CD4-positive, CD25-positive, alpha-beta regulatory T cell (primary cell): ENCODE data around the gene HPN. TPM values are rescaled to one million over a fixed set of nuclear protein-coding genes. Genes with fewer than 3 reads are reported as not detected.
"Not testable (repeated sequence)": the region's sequence is repeated elsewhere in the genome, so short reads cannot be mapped to it uniquely, and the experiment has no call there.

Experiments used
- ATAC-seq, 2 donors: fragments of 150-1000 bp; cut with Tn5 transposase; one replicate each; pipeline ENCODE4 v1.10.0; 2021; ENCODE audit warnings: low read depth in 2 of 2, moderate number of reproducible peaks in 2 of 2, moderate library complexity in 1 of 2
- DNase-seq, 3 donors: peaks; one replicate each; pipeline versions ENCODE4 v3.0.0 to v3.0.0-alpha.2; 2012 to 2022; ENCODE audit warnings: mixed read lengths in 1 of 3
- H3K27ac ChIP-seq: one replicate; pipeline ENCODE4 v1.7.0; 2013; ENCODE audit warnings: mild to moderate bottlenecking, low read length; ENCODE audit not compliant: insufficient read depth, poor library complexity, severe bottlenecking
- H3K27me3 ChIP-seq: one replicate; pipeline ENCODE4 v1.7.0; 2013; ENCODE audit warnings: low read length; ENCODE audit not compliant: control insufficient read depth, insufficient read depth
- H3K36me3 ChIP-seq: one replicate; pipeline ENCODE4 v1.7.0; 2013; ENCODE audit warnings: mild to moderate bottlenecking, low read length, moderate library complexity; ENCODE audit not compliant: control insufficient read depth, insufficient read depth
- H3K4me1 ChIP-seq: 2 replicates; pipeline ENCODE4 v1.7.0; 2013; ENCODE audit warnings: mild to moderate bottlenecking, low read length; ENCODE audit not compliant: insufficient read depth, control insufficient read depth, poor library complexity, severe bottlenecking
- H3K4me3 ChIP-seq: one replicate; pipeline ENCODE4 v1.7.0; 2013; ENCODE audit warnings: low read depth, mild to moderate bottlenecking, low read length, moderate library complexity
- H3K9me3 ChIP-seq, 2 experiments: 1 replicate in 1 of 2; 2 replicates in 1 of 2; pipeline ENCODE4 v1.7.0; 2013; ENCODE audit warnings: low read length in 2 of 2, mild to moderate bottlenecking in 1 of 2, moderate library complexity in 1 of 2; ENCODE audit not compliant: control insufficient read depth in 2 of 2
- H3K27ac Mint-ChIP-seq, 3 donors: one replicate each; pipeline ENCODE4 v1.8.0; 2020 to 2022; ENCODE audit warnings: mild to moderate bottlenecking in 3 of 3, mixed read lengths in 3 of 3, moderate library complexity in 2 of 3
- H3K27me3 Mint-ChIP-seq: one replicate; pipeline ENCODE4 v1.8.0; 2022; ENCODE audit warnings: mild to moderate bottlenecking, mixed read lengths
- H3K36me3 Mint-ChIP-seq: one replicate; pipeline ENCODE4 v1.8.0; 2020; ENCODE audit warnings: mixed read lengths
- H3K4me1 Mint-ChIP-seq, 4 donors: one replicate each; pipeline ENCODE4 v1.8.0; 2020 to 2022; ENCODE audit warnings: mixed read lengths in 4 of 4, mild to moderate bottlenecking in 1 of 4
- H3K4me3 Mint-ChIP-seq, 4 donors: one replicate each; pipeline ENCODE4 v1.8.0; 2020 to 2022; ENCODE audit warnings: mild to moderate bottlenecking in 4 of 4, mixed read lengths in 4 of 4, moderate library complexity in 3 of 4
- H3K9me3 Mint-ChIP-seq, 7 donors: one replicate each; pipeline ENCODE4 v1.8.0; 2020 to 2022; ENCODE audit warnings: mixed read lengths in 7 of 7, mild to moderate bottlenecking in 3 of 7, moderate library complexity in 2 of 7
- polyA plus RNA-seq, 4 donors: library from polyadenylated mRNA; unstranded; fragments of 300-500 nt; fragmentation: Illumina TruSeq; gene quantifications; one replicate each; pipeline ENCODE4 v1.2.3, GENCODE V29; 2021
- total RNA-seq: library from RNA; stranded (reverse); gene quantifications from one replicate; pipeline ENCODE4 v1.2.3, GENCODE V29; 2022

HPN gene
- total and polyA plus RNA-seq, 5 donors from 2014 or later = 0.54 to 0.70 TPM; not detected in 3

DNA sequence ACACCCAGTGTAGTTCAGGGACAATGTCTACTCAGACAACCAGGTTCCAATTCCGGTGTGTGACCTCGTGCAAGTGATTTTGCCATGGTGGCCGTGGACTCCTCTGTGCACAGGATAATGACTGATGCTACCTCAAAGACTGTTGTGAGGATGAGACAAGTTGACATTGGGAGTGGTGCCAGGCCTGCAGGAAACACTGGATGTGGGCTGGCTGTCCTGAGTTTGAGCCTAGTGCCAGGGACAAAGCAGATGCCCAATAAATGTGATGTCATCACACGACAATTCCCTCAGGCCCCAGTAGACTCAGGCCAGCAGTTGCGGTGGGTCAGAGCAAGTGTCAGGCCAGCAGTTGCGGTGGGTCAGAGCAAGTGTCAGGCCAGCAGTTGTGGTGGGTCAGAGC is 17.4 kb upstream of the HPN start:
- H3K27ac ChIP-seq = no peak overlapping the region
- peak overlapping the region in 1 of 3 donors; percentile 54 for H3K27ac Mint-ChIP-seq
- DNase-seq (no peak), ATAC-seq (no peak)
- H3K9me3 Mint-ChIP-seq = no peaks in the 10 kb centered on the region
- no peaks in the 10 kb centered on the region for H3K4me1 ChIP-seq
- no peak overlapping the region for H3K4me3 ChIP-seq
- peaks cover 0 to 10% (median under 1%) of the 10 kb centered on the region in 4 donors for H3K4me1 Mint-ChIP-seq
- H3K36me3 ChIP-seq = peaks cover 68% of the 10 kb centered on the region
- H3K9me3 ChIP-seq = no peaks in the 10 kb centered on the region
- H3K27me3 ChIP-seq = no peaks in the 10 kb centered on the region
- peaks cover 34% of the 10 kb centered on the region for H3K36me3 Mint-ChIP-seq
- no peak overlapping the region for H3K4me3 Mint-ChIP-seq
- H3K27me3 Mint-ChIP-seq = no peaks in the 10 kb centered on the region

DNA sequence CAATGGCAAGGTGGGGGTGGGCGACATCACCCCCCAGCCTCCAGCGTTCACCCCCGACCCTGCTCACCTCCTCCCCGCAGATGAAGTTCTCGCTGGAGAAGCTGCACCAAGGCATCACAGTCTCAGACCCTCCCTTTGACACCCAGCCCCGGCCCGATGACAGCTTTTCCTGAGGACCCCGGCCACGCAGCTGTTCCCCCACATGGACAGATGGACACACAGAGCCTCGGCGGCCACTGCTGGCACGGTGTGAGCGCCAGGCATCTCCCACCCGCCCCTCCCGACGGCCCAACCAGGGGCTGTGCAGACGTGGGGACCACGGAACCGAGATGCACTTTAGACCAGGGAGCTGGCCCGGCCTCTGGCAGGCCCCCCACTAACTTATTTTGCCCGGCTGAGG is 15.6 kb upstream of the HPN start:
- no peak overlapping the region for H3K27ac ChIP-seq
- peaks cover 50% of the 10 kb centered on the region for H3K36me3 ChIP-seq
- peaks cover 0 to 10% (median under 1%) of the 10 kb centered on the region in 4 donors for H3K4me1 Mint-ChIP-seq
- ATAC-seq (no peak), DNase-seq (no peak)
- no peaks in the 10 kb centered on the region for H3K9me3 ChIP-seq
- H3K9me3 Mint-ChIP-seq = no peaks in the 10 kb centered on the region
- H3K27me3 ChIP-seq = no peaks in the 10 kb centered on the region
- H3K27ac Mint-ChIP-seq = peak overlapping the region in 1 of 3 donors; percentile 43
- H3K4me3 Mint-ChIP-seq = peak overlapping the region in 1 of 4 donors; percentile 4
- peaks cover 24% of the 10 kb centered on the region for H3K36me3 Mint-ChIP-seq
- H3K27me3 Mint-ChIP-seq = peaks cover under 1% of the 10 kb centered on the region
- H3K4me3 ChIP-seq = no peak overlapping the region
- H3K4me1 ChIP-seq = peaks cover 9% of the 10 kb centered on the region

DNA sequence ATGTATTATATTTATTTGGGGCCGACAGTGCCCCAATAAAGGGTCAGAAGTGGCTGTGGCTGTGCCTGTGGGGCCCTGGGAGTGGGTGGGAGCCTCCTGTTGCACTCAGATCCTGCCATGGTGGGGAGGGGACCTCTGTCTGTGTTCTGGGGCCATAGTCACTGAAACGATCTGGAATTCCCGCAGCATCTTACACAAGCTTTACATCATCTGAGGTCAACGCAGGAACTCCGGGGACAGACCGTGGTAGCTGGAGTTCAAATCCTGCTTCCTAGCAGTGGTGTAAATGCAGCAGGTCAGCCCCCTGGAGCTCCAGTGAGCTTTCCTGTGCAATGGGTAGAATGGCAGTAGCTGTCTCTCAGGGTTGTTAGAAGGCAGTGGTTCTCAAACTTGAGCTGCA is 15.1 kb upstream of the HPN start:
- Histone ChIP-seq H3K4me3 (no peak overlapping the region), H3K27me3 (peaks cover 4% of the 10 kb centered on the region), H3K36me3 (peaks cover 45% of the 10 kb centered on the region), H3K27ac (no peak overlapping the region), H3K9me3 (no peaks in the 10 kb centered on the region), H3K4me1 (peaks cover 13% of the 10 kb centered on the region)
- no peak overlapping the region for H3K4me3 Mint-ChIP-seq
- ATAC-seq = no peak
- peaks cover 0 to 3% (median 0%) of the 10 kb centered on the region in 7 donors for H3K9me3 Mint-ChIP-seq
- DNase-seq = no peak
- peaks cover 21% of the 10 kb centered on the region for H3K36me3 Mint-ChIP-seq
- H3K4me1 Mint-ChIP-seq = peaks cover 0 to 14% (median 5%) of the 10 kb centered on the region in 4 donors
- H3K27ac Mint-ChIP-seq = peak overlapping the region in 1 of 3 donors; percentile 63
- H3K27me3 Mint-ChIP-seq = peaks cover 5% of the 10 kb centered on the region

DNA sequence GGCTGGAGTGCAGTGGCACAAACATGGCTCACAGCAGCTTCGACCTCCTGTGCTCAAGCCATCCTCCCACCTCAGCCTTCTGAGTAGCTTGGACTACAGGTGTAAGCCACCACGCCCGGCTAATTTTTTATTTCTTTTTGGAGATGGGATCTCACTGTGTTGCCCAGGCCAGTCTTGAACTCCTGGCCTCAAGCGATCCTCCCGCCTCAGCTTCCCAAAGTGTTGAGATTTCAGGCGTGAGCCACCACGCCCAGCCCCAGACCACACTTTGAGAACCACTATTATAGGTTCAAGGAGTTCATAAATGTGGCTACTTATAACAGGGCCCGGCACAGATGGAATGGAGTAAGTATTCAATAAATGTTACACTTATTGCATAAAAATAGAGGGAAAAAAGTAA is 14.5 kb upstream of the HPN start:
- DNase-seq (no peak), ATAC-seq (no peak)
- peaks cover 7% of the 10 kb centered on the region for H3K27me3 ChIP-seq
- peaks cover 13% of the 10 kb centered on the region for H3K4me1 ChIP-seq
- no peaks in the 10 kb centered on the region for H3K9me3 ChIP-seq
- H3K4me3 ChIP-seq = no peak overlapping the region
- no peak overlapping the region for H3K27ac ChIP-seq
- Mint-ChIP-seq H3K36me3 (peaks cover 21% of the 10 kb centered on the region), H3K4me3 (peak overlapping the region in 1 of 4 donors; percentile 14), H3K27ac (peak overlapping the region in 1 of 3 donors; percentile 65), H3K27me3 (peaks cover 9% of the 10 kb centered on the region), H3K9me3 (peaks cover 0 to 4% (median 0%) of the 10 kb centered on the region in 7 donors), H3K4me1 (peaks cover 0 to 15% (median 7%) of the 10 kb centered on the region in 4 donors)
- peaks cover 40% of the 10 kb centered on the region for H3K36me3 ChIP-seq

DNA sequence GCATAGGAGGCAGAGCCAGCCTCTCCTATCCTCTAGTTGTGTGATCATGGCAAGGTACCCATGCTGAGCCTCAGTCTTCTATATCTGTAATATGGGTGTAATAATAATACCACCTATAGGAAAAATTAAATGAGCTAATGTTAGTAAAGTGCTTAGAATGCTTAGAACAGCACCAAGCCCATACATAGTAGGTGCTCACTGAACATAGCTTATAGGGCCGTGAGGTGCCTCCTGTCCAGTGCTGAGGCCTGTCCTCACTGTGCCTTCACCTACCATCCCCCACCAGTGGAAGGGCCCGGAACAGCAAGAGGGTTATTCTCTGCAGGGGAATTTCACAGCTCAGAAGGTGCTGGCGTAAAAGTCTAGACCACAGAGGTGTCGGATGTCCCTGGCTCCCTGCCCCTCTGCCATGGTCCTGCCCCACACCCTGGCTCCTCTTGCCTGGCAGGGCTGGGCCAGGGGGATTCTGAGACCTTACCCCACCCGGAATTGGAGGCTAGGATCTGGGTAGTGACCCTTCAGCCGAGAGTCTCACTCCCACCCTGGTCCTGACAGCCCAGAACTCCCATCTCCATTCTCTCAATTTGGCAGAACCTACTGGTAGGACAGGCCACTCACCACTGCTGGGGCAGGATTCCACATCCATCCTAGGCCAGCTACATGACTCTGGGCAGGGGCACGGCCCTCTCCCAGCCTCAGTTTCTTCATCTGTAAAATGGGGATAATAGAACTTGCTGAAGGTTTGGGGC is 13.5 kb upstream of the HPN start:
- Mint-ChIP-seq H3K4me1 (peaks cover 3 to 12% (median 7%) of the 10 kb centered on the region in 4 donors), H3K36me3 (peaks cover 20% of the 10 kb centered on the region), H3K27ac (peak overlapping the region in 1 of 3 donors; percentile 55), H3K4me3 (peak overlapping the region; percentile 14 to 72 (median 44)), H3K27me3 (peaks cover 14% of the 10 kb centered on the region), H3K9me3 (peaks cover 0 to 4% (median 0%) of the 10 kb centered on the region in 7 donors)
- Histone ChIP-seq H3K4me3 (no peak overlapping the region), H3K4me1 (peaks cover 13% of the 10 kb centered on the region), H3K36me3 (peaks cover 30% of the 10 kb centered on the region), H3K27ac (no peak overlapping the region), H3K9me3 (no peaks in the 10 kb centered on the region), H3K27me3 (peaks cover 11% of the 10 kb centered on the region)
- ATAC-seq = no peak
- DNase-seq = no peak

DNA sequence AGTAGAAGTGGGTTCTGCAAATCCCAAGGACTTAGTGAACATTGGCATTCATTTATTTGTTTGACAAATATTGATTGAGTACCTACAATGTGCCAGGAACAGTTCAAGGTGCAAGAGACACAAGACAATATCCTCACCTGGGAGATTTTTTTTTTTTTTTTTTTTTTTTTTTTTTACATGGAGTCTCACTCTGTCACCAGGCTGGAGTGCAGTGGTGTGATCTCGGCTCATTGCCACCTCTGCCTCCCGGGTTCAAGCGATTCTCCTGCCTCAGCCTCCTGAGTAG is 13.0 kb upstream of the HPN start:
- H3K4me3 ChIP-seq, ATAC-seq, H3K9me3 Mint-ChIP-seq, DNase-seq, H3K27ac ChIP-seq, H3K9me3 ChIP-seq: not testable (repeated sequence)
- H3K4me1 ChIP-seq = peaks cover 13% of the 10 kb centered on the region
- H3K27me3 ChIP-seq = peaks cover 11% of the 10 kb centered on the region
- H3K27ac Mint-ChIP-seq = peak overlapping the region in 1 of 3 donors; percentile 55
- peaks cover 18% of the 10 kb centered on the region for H3K36me3 Mint-ChIP-seq
- H3K27me3 Mint-ChIP-seq = peaks cover 18% of the 10 kb centered on the region
- H3K4me1 Mint-ChIP-seq = peaks cover 4 to 12% (median 7%) of the 10 kb centered on the region in 4 donors
- peaks cover 25% of the 10 kb centered on the region for H3K36me3 ChIP-seq
- H3K4me3 Mint-ChIP-seq = peak overlapping the region in 1 of 4 donors; percentile 84

DNA sequence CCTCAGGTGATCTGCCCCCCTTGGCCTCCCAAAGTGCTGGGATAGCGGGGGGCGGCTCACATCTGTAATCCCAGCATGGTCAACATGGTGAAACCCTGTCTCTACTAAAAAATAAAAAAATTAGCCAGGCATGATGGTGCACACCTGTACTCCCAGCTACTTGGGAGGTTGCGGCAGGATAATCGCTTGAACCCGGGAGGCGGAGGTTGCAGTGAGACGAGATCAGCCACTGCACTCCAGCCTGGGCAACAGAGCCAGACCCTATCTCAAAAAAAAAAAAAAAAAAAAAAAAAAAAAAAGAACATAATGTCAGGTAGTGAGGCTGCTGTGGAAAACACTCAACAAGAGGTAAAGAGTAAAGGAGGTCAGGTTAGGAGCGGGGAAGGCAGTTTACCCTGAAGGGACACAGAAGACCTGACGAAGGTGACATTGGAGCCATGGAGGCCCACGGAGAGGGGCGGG is 12.2 kb upstream of the HPN start:
- peaks cover 15% of the 10 kb centered on the region for H3K36me3 Mint-ChIP-seq
- Histone ChIP-seq H3K27me3 (peaks cover 11% of the 10 kb centered on the region), H3K36me3 (peaks cover 17% of the 10 kb centered on the region), H3K4me1 (peaks cover 13% of the 10 kb centered on the region)
- H3K27ac ChIP-seq, H3K9me3 ChIP-seq, H3K4me3 ChIP-seq, DNase-seq, H3K27ac Mint-ChIP-seq, H3K9me3 Mint-ChIP-seq, ATAC-seq: not testable (repeated sequence)
- H3K27me3 Mint-ChIP-seq = peaks cover 18% of the 10 kb centered on the region
- H3K4me3 Mint-ChIP-seq = peak overlapping the region in 3 of 4 donors; percentile 46 to 73 (median 59)
- peaks cover 4 to 12% (median 7%) of the 10 kb centered on the region in 4 donors for H3K4me1 Mint-ChIP-seq
